ENCODE results near the gene EXTL1. TPM values are rescaled to one million over a fixed set of nuclear protein-coding genes. Genes with fewer than 3 reads are reported as not detected.

EXTL1 gene
- total RNA-seq, 1 donor from 2014 or later, result 2.6 TPM

DNA sequence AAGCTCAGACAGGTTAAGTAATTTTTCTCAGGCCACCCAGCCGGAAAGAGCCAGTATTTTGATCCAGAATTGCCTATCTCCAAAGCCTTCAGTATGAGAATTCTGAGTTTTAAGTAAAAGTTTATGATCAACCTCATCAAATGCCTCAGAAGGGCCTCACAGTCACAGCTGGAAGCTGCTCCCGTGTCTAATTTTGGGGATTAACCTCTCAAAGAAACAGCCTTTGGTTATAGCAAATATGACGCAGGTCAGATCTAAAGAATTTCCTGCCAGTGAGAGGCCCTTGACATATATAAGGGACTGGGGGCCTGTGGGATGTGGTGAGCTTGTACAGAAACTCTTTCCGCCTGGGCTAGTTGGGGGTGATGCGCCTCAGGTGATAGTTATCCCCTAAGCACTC, 2.3 kb downstream of the EXTL1 start:
- peaks cover 10% of the 10 kb centered on the region for H3K4me1 Mint-ChIP-seq (ENCODE audit: low read depth, unreplicated experiment)
- H3K4me3 Mint-ChIP-seq (ENCODE audit: unreplicated experiment), result no peak overlapping the region
- no peak overlapping the region for H3K27ac Mint-ChIP-seq (ENCODE audit: unreplicated experiment)
- H3K9me3 Mint-ChIP-seq (ENCODE audit: unreplicated experiment), result no peaks in the 10 kb centered on the region
- TF ChIP-seq, protein P1, sequence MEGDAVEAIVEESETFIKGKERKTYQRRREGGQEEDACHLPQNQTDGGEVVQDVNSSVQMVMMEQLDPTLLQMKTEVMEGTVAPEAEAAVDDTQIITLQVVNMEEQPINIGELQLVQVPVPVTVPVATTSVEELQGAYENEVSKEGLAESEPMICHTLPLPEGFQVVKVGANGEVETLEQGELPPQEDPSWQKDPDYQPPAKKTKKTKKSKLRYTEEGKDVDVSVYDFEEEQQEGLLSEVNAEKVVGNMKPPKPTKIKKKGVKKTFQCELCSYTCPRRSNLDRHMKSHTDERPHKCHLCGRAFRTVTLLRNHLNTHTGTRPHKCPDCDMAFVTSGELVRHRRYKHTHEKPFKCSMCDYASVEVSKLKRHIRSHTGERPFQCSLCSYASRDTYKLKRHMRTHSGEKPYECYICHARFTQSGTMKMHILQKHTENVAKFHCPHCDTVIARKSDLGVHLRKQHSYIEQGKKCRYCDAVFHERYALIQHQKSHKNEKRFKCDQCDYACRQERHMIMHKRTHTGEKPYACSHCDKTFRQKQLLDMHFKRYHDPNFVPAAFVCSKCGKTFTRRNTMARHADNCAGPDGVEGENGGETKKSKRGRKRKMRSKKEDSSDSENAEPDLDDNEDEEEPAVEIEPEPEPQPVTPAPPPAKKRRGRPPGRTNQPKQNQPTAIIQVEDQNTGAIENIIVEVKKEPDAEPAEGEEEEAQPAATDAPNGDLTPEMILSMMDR (IDR thresholded peaks at IDR 0.05; ENCODE audit: partially characterized antibody, unreplicated experiment), result no peak
- H3K27me3 Mint-ChIP-seq (ENCODE audit: unreplicated experiment), result peaks cover 9% of the 10 kb centered on the region
- no peak for DNase-seq
- H3K36me3 Mint-ChIP-seq (ENCODE audit: unreplicated experiment), result no peaks in the 10 kb centered on the region

DNA sequence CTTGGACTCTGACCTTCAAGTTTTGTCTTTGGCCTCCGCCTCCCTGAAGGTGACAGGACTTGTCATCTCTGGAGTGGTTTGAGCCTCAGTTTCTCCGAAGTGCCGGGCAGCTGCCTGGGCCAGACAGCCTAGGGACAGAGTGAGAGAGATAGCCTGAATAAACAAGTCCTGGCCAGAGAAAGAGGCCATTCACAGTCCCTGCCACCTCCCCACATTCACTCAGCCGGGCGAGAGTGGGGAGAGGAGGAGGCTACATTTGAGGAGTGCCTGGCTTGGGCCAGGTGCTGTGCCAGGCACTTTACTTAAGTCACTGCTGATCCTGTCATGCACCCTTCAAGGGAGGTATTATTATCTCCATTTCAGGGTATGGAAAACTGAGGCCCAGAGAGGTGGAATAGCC, 3.5 kb downstream of the EXTL1 start:
- TF ChIP-seq, protein P1 (IDR thresholded peaks at IDR 0.05; ENCODE audit: partially characterized antibody, unreplicated experiment), result no peak
- DNase-seq, result no peak
- no peaks in the 10 kb centered on the region for H3K36me3 Mint-ChIP-seq (ENCODE audit: unreplicated experiment)
- H3K4me1 Mint-ChIP-seq (ENCODE audit: low read depth, unreplicated experiment), result peaks cover 6% of the 10 kb centered on the region
- no peak overlapping the region for H3K4me3 Mint-ChIP-seq (ENCODE audit: unreplicated experiment)
- peaks cover 9% of the 10 kb centered on the region for H3K27me3 Mint-ChIP-seq (ENCODE audit: unreplicated experiment)
- H3K9me3 Mint-ChIP-seq (ENCODE audit: unreplicated experiment), result no peaks in the 10 kb centered on the region
- H3K27ac Mint-ChIP-seq (ENCODE audit: unreplicated experiment), result no peak overlapping the region

DNA sequence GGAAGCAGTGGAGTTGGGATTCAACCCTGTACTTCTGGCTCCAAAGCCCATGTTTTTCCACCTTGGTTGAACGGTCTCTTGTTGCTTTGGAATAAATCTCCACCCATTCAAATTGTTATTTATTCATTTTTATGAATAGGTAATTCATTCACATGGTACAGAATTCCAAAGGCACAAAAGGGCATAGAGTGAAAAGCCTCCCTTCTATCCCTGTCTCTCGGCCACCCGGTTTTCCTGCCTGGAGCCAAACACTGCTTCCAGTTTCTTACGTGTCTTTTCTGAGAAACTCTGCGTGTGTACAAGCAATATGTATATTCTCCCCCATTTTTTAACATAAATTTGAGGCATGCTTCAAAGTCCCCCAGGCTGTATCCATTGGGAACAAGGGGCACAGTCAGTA, 3.9 kb downstream of the EXTL1 start:
- no peak overlapping the region for H3K27ac Mint-ChIP-seq (ENCODE audit: unreplicated experiment)
- no peaks in the 10 kb centered on the region for H3K36me3 Mint-ChIP-seq (ENCODE audit: unreplicated experiment)
- no peaks in the 10 kb centered on the region for H3K9me3 Mint-ChIP-seq (ENCODE audit: unreplicated experiment)
- no peak overlapping the region for H3K4me3 Mint-ChIP-seq (ENCODE audit: unreplicated experiment)
- TF ChIP-seq, protein P1 (IDR thresholded peaks at IDR 0.05; ENCODE audit: partially characterized antibody, unreplicated experiment), result no peak
- peaks cover 6% of the 10 kb centered on the region for H3K4me1 Mint-ChIP-seq (ENCODE audit: low read depth, unreplicated experiment)
- H3K27me3 Mint-ChIP-seq (ENCODE audit: unreplicated experiment), result peaks cover 9% of the 10 kb centered on the region
- DNase-seq, result no peak

DNA sequence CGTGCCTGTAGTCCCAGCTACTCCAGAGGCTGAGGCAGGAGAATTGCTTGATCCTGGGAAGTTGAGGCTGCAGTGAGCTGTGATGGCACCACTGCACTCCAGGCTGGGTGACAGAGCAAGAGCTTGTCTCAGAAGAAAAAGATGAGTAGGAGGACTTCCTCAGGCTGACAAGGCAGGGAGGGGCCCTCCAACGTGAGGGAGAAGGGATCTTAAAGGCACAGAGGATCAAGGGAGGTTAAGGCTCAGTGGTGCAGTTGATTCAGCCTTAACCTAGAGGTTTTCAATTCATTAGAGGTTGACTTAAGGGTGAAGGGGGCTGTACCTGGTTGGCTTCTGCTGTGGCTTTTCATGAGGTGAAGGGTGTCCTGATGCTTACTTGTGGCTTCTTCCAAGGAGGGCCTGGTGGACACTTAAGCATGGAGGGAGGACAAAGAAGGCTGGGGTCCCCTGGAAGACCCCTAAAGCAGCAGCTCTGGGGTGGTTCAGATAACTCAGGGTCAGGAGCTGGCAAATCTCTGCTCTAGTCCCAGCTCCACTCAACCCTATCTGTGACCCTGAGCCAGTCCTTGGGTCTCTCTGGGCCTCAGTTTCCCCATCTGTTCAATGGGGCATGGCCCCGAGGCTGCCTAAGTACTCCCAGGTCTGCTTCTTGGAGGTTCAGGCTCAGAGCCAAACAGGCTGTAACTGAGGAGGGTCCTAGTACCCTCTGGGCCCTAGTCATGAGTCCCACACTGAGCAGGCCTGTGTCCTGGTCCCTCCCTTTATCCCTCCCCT, 6.3 kb downstream of the EXTL1 start:
- Mint-ChIP-seq H3K27me3 (ENCODE audit: unreplicated experiment) (peaks cover 4% of the 10 kb centered on the region), H3K4me3 (ENCODE audit: unreplicated experiment) (no peak overlapping the region), H3K27ac (ENCODE audit: unreplicated experiment) (no peak overlapping the region), H3K9me3 (ENCODE audit: unreplicated experiment) (peaks cover 1% of the 10 kb centered on the region), H3K36me3 (ENCODE audit: unreplicated experiment) (no peaks in the 10 kb centered on the region), H3K4me1 (ENCODE audit: low read depth, unreplicated experiment) (peaks cover 3% of the 10 kb centered on the region)
- no peak for DNase-seq
- TF ChIP-seq, protein P1 (IDR thresholded peaks at IDR 0.05; ENCODE audit: partially characterized antibody, unreplicated experiment), result no peak

DNA sequence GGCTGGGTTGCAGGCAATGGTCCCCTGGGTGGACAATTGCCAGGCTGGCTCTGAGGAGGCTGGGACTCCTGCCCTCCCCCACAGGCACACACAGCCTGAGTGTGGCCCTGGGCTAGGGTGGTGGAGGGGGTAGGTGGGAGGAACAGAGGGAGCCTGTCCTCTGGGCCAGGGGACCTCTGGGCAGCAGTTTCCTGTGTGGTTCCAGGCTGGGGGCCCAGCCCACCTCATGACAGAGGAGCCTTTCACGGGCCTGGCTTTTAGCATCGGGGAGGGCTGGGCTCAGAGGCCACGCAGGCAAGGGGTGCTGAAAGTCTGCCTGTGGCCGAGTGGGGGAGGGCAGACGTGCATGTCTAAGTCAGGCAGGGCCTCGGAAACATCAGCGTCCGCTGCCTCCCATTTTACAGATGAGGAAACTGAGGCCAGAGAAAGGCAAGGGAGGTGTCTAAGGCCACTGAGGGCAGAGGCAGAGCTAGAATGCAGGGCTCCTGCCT, 7.0 kb downstream of the EXTL1 start:
- TF ChIP-seq, protein P1 (IDR thresholded peaks at IDR 0.05; ENCODE audit: partially characterized antibody, unreplicated experiment), result no peak
- DNase-seq, result no peak
- H3K27me3 Mint-ChIP-seq (ENCODE audit: unreplicated experiment), result peaks cover 4% of the 10 kb centered on the region
- H3K4me1 Mint-ChIP-seq (ENCODE audit: low read depth, unreplicated experiment), result peaks cover 3% of the 10 kb centered on the region
- no peaks in the 10 kb centered on the region for H3K36me3 Mint-ChIP-seq (ENCODE audit: unreplicated experiment)
- H3K9me3 Mint-ChIP-seq (ENCODE audit: unreplicated experiment), result peaks cover 1% of the 10 kb centered on the region
- H3K27ac Mint-ChIP-seq (ENCODE audit: unreplicated experiment), result no peak overlapping the region
- no peak overlapping the region for H3K4me3 Mint-ChIP-seq (ENCODE audit: unreplicated experiment)

Data from glutamatergic neuron (in vitro differentiated cells).